ENCODE results near the gene CNEP1R1. TPM values are rescaled to one million over a fixed set of nuclear protein-coding genes. Genes with fewer than 3 reads are reported as not detected.

Gene CNEP1R1
- total and polyA plus RNA-seq, 12 donors, result 13.9 to 25.3 (median 19.9) TPM

DNA sequence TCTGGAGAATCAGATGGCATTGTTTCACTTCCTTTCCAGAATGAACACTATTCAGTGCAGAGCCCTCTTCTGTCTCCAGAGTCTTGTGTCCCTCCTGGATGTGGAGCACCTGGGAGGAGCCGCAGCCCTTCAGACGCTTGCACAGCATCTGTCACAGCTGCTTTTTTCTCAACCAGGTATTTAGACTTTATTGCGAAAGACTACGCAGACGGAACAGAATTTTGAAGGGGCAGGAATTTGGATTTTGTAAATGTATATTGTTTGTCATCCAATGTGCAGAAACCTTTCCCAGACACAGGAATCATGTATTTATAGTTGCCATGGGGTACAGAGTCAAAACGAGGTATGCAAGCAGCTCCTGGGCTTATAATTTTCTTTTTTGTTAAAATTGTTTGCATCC lies 61.2 kb downstream of the CNEP1R1 start:
- Histone ChIP-seq H3K36me3 (replicated peaks in 1 of 2) (peaks cover 0 to 57% of the 10 kb centered on the region in 2 donors), H3K9me3 (replicated peaks in 1 of 3) (no peaks in the 10 kb centered on the region), H3K27me3 (no peaks in the 10 kb centered on the region), H3K4me3 (no peak overlapping the region), H3K27ac (no peak overlapping the region), H3K4me1 (replicated peaks in 1 of 2) (no peaks in the 10 kb centered on the region)
- intact Hi-C loops (cut with DNase I), result loop anchor here in 1 of 2 donors (10.0 kb wide), 1 partner anchor 49 kb away; no protein-coding TSS in a partner anchor
- TF ChIP-seq, protein P1, sequence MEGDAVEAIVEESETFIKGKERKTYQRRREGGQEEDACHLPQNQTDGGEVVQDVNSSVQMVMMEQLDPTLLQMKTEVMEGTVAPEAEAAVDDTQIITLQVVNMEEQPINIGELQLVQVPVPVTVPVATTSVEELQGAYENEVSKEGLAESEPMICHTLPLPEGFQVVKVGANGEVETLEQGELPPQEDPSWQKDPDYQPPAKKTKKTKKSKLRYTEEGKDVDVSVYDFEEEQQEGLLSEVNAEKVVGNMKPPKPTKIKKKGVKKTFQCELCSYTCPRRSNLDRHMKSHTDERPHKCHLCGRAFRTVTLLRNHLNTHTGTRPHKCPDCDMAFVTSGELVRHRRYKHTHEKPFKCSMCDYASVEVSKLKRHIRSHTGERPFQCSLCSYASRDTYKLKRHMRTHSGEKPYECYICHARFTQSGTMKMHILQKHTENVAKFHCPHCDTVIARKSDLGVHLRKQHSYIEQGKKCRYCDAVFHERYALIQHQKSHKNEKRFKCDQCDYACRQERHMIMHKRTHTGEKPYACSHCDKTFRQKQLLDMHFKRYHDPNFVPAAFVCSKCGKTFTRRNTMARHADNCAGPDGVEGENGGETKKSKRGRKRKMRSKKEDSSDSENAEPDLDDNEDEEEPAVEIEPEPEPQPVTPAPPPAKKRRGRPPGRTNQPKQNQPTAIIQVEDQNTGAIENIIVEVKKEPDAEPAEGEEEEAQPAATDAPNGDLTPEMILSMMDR (IDR thresholded peaks at IDR 0.05), result no peak
- TF ChIP-seq POLR2A (IDR thresholded peaks at IDR 0.05), result no peak
- WGBS, 4 donors, result 89 to 95% (median 92%) methylated on average over 6 of the region's 6 CpGs
- no peak for DNase-seq

Small RNAs within 50 kb of the gene (small RNA-seq; reads per million reads assigned to genes)
- 0 reads per million in 2 donors for gene RF00017

Other genes starting within 250 kb of the CNEP1R1 start
- gene ZNF423, start 169.1 kb upstream of the CNEP1R1 start, total RNA-seq, result 10 to 100 TPM in 1 of 9 donors, 1 to 10 TPM in 8; 4.4 to 10.6 (median 6.3) TPM
- gene ZNF423, start 169.1 kb upstream of the CNEP1R1 start, polyA plus RNA-seq, result 1 to 10 TPM; 1.7 to 4.9 (median 2.3) TPM
- gene HEATR3, start 40.7 kb downstream of the CNEP1R1 start, total RNA-seq, result 10 to 100 TPM; 10.9 to 35.3 (median 20.5) TPM
- 10 to 100 TPM in 1 of 3 donors, 1 to 10 TPM in 2; 5.3 to 21.1 (median 6.9) TPM for gene HEATR3, start 40.7 kb downstream of the CNEP1R1 start, polyA plus RNA-seq
- gene TENT4B, start 128.1 kb downstream of the CNEP1R1 start, total RNA-seq, result 10 to 100 TPM in 8 of 9 donors, 1 to 10 TPM in 1; 6.8 to 20.3 (median 13.8) TPM
- 10 to 100 TPM in 1 of 3 donors, 1 to 10 TPM in 2; 4.2 to 27.8 (median 6.0) TPM for gene TENT4B, start 128.1 kb downstream of the CNEP1R1 start, polyA plus RNA-seq
- gene ADCY7, start 241.3 kb downstream of the CNEP1R1 start, total RNA-seq, result 10 to 100 TPM in 8 of 9 donors, 1 to 10 TPM in 1; 9.8 to 44.4 (median 21.7) TPM
- gene ADCY7, start 241.3 kb downstream of the CNEP1R1 start, polyA plus RNA-seq, result 10 to 100 TPM in 1 of 3 donors, 1 to 10 TPM in 2; 2.8 to 14.6 (median 3.0) TPM